AG04450 (cell line): ENCODE data around the gene GAB3. TPM values are rescaled to one million over a fixed set of nuclear protein-coding genes. Genes with fewer than 3 reads are reported as not detected.
A peak's percentile ranks its signal among the peaks of the same experiment; 100 is the strongest.

Experiments
- CTCF ChIA-PET: fragments of 300-600, 350-600 bp; formaldehyde crosslinking; extraction: SDS; loops from one replicate; lab custom pipeline; 2022; ENCODE audit warnings: antibody characterized with exemption, inconsistent platforms; lab: Charles Lee
- POLR2A ChIA-PET: fragments of 350-600 bp; formaldehyde crosslinking; extraction: SDS; loops from one replicate; lab custom pipeline; 2021; ENCODE audit warnings: antibody characterized with exemption, inconsistent platforms; lab: Yijun Ruan, JAX
- DNase-seq: peaks from one replicate; pipeline ENCODE4 v3.0.0-alpha.2; 2011; ENCODE audit warnings: low read depth, low spot score
- H3K27ac ChIP-seq: one replicate; pipeline ENCODE4 v1.5.1; 2012; ENCODE audit warnings: low read depth, low read length, control low read depth
- H3K27me3 ChIP-seq: one replicate; pipeline ENCODE4 v1.6.0; 2012; ENCODE audit warnings: low read length; ENCODE audit not compliant: control insufficient read depth, insufficient read depth
- H3K4me3 ChIP-seq: 2 replicates; pipeline ENCODE4 v1.5.1; 2011; ENCODE audit warnings: mild to moderate bottlenecking, low read depth, low read length, control low read depth
- H3K9me3 ChIP-seq: 2 replicates; pipeline ENCODE4 v1.5.1; 2012; ENCODE audit warnings: low read length; ENCODE audit not compliant: control insufficient read depth, insufficient read depth
- polyA minus RNA-seq: library from RNA; depleted of rRNA, polyadenylated mRNA; stranded (reverse); fragments of >200 nt; gene quantifications from 2 replicates; pipeline ENCODE4 v1.2.3, GENCODE V29; 2011; rRNA and poly(A)+ RNA removed
- polyA plus RNA-seq: library from polyadenylated mRNA; depleted of rRNA; stranded (reverse); fragments of >200 nt; gene quantifications from 2 replicates; pipeline ENCODE4 v1.2.3, GENCODE V29; 2011; rRNA removed
- TF ChIP-seq, protein P1 (sequence below): IDR thresholded peaks from 2 replicates; pipeline ENCODE4 v1.5.1; 2011; ENCODE audit warnings: low read depth, low read length, control low read depth, inconsistent platforms

GAB3 gene, protein sequence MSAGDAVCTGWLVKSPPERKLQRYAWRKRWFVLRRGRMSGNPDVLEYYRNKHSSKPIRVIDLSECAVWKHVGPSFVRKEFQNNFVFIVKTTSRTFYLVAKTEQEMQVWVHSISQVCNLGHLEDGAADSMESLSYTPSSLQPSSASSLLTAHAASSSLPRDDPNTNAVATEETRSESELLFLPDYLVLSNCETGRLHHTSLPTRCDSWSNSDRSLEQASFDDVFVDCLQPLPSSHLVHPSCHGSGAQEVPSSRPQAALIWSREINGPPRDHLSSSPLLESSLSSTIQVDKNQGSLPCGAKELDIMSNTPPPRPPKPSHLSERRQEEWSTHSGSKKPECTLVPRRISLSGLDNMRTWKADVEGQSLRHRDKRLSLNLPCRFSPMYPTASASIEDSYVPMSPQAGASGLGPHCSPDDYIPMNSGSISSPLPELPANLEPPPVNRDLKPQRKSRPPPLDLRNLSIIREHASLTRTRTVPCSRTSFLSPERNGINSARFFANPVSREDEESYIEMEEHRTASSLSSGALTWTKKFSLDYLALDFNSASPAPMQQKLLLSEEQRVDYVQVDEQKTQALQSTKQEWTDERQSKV
- 2.5 and 2.8 TPM in 2 replicates for polyA plus RNA-seq
- 3.7 and 5.1 TPM in 2 replicates for polyA minus RNA-seq

DNA sequence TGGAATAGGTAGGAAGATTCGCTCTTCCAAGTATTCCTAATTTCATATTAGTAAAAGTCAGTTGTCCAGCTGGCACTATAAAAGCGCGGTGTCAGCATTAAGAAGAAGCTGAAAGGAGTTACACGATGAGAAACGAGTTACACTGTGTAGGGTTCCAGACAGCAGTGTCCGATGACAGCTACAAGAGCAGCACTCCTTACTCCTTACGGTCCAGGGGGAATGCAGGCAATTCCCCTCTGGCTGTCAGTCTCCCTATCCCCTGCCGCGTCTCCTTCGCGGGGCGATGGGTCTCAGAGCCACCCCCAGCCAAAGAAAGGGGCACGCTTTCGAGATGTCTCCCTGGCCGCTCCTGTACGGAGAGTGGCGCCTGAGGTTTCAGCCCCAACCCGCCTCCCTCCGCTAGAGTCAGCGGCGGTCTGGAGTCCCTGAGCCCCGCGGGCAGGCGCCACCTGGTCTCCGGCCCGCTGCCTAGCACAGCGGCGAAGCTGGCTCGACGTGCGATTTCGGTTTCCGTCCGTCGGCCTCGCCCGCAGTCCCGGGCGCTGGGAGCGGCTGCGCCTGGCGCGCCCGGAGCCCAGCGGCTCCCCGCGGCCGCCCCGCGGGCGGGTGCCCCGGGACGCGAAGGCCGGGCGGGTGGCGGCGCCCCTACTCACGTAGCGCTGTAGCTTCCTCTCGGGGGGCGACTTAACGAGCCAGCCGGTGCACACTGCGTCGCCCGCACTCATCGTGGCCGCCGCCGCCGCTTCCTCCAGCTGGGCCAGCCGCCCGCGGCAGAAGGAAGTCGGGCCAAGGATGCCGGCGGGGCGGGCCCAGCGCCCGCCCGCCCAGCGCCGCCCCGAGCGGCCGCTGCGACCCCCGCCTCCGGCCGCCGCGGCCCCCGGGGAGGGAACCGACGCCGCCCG is at the start of gene GAB3:
Gene GAB3 (minus strand): TSS at position 777 of the 902 bp plus-strand sequence. CDS start 52 bp downstream, at position 725.
- DNase-seq: no peak
- H3K27me3 ChIP-seq: no peaks in the 10 kb centered on the region
- H3K9me3 ChIP-seq: no peaks in the 10 kb centered on the region
- H3K4me3 ChIP-seq: peak within 1 kb of the TSS; percentile 61
- ChIA-PET POLR2A (no interaction called here), CTCF (interaction anchor here (1.0 to 4.2 kb wide), 8 partner anchors 8 to 202 kb away, joined by 3 to 30 read pairs (median 6); partner anchors contain the start of gene DKC1)
- TF ChIP-seq, protein P1, sequence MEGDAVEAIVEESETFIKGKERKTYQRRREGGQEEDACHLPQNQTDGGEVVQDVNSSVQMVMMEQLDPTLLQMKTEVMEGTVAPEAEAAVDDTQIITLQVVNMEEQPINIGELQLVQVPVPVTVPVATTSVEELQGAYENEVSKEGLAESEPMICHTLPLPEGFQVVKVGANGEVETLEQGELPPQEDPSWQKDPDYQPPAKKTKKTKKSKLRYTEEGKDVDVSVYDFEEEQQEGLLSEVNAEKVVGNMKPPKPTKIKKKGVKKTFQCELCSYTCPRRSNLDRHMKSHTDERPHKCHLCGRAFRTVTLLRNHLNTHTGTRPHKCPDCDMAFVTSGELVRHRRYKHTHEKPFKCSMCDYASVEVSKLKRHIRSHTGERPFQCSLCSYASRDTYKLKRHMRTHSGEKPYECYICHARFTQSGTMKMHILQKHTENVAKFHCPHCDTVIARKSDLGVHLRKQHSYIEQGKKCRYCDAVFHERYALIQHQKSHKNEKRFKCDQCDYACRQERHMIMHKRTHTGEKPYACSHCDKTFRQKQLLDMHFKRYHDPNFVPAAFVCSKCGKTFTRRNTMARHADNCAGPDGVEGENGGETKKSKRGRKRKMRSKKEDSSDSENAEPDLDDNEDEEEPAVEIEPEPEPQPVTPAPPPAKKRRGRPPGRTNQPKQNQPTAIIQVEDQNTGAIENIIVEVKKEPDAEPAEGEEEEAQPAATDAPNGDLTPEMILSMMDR: no peak
- H3K27ac ChIP-seq: no peak within 1 kb of the TSS

DNA sequence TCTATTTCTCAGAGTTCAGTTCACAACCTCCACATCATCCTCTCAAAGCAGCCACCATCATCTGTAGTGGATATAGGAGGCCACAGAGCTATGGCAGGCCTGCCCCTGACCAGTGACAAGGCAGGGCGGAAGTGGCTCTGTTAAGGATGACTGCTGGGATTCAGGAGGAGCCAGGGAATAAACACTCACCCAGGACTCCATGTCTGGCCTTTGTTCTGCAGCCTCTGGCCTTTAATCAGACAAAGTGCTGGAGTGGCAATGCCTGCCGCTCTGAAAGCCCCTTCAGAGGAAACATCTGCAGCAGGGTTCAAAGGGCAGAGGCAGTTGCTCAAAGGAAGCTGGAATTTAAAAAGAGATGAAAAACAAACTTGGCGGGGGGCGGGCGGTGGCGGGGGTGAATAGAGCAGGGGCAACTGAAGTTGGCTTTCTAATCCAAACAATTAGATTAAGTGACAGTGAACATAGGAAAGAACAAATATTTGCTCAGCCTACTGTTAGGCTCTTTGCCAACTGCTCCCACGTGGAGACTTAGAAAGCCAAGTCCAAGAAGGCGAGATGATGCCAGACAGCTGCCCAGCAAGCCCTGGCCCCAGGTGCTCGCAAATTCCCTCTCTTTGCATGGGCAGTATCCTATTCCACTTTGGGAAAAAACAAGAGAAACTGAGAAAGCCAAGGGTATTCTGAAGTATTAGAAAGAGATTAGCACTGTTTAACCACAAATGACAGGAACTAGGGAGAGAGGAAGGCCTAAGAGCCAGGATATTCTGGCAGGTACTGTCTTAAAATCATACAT is 48.9 kb upstream of the GAB3 start:
- ChIA-PET POLR2A (no interaction called here), CTCF (no interaction called here)
- no peaks in the 10 kb centered on the region for H3K9me3 ChIP-seq
- H3K27ac ChIP-seq: peak overlapping the region; percentile 85
- DNase-seq: no peak
- TF ChIP-seq, protein P1: no peak
- no peaks in the 10 kb centered on the region for H3K27me3 ChIP-seq
- H3K4me3 ChIP-seq: no peak overlapping the region

DNA sequence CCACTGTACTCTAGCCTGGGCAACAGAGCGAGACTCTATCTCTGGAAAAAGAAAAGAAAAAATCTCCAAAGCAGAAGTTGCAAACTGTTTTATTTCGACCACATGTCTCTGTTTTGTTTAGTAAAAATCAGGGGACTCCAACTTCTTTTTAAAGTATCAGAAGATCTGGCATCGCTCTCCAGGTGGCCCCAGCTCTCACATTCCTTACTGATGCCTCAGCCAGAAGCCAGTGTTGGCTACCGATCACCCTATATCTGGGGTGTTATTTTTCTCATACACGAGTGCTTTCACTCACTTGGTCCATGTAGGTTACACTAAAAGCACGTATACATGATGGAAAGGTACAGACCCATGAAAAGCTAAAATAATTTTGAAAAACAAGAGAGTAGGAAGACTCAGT is 46.1 kb upstream of the GAB3 start:
- ChIA-PET CTCF (no interaction called here), POLR2A (no interaction called here)
- no peak overlapping the region for H3K27ac ChIP-seq
- no peak for DNase-seq
- no peaks in the 10 kb centered on the region for H3K27me3 ChIP-seq
- H3K4me3 ChIP-seq: no peak overlapping the region
- H3K9me3 ChIP-seq: no peaks in the 10 kb centered on the region
- TF ChIP-seq, protein P1: no peak

DNA sequence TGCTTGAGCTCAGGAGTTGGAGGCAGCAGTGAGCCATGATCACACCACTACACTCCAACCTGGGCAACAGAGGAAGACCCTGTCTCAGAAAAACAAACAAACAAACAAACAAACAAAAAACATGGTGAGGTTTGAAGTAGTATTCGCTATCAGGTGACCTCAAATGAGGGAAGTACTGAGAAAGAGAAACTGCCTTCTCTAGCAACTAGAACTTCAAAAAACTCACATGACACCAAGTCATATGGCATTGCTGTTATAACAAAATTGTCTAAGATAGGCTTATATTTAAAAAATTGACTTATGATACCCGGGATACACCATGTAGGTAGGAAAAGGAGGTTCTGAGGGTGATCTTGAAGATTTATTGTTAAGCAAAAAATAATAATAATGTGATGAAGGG is 44.1 kb upstream of the GAB3 start:
- DNase-seq: no peak
- Histone ChIP-seq H3K27me3 (no peaks in the 10 kb centered on the region), H3K9me3 (no peaks in the 10 kb centered on the region), H3K4me3 (no peak overlapping the region), H3K27ac (no peak overlapping the region)
- POLR2A ChIA-PET: no interaction called here
- CTCF ChIA-PET: interaction anchor here (1.4 kb wide), 1 partner anchor 46 kb away, joined by 3 read pairs; no protein-coding TSS in a partner anchor
- TF ChIP-seq, protein P1: no peak
